GM12865 (cell line): Measurements from ENCODE around the gene BLVRA.
A peak's percentile ranks its signal among the peaks of the same experiment; 100 is the strongest.
"Not testable (repeated sequence)": the region's sequence is repeated elsewhere in the genome, so short reads cannot be mapped to it uniquely, and the experiment has no call there.

Experiments used
- DNase-seq: peaks from one replicate; pipeline ENCODE4 v3.0.0; 2010; ENCODE audit warnings: low read depth
- H3K4me3 ChIP-seq: 2 replicates; pipeline ENCODE4 v1.5.1; 2011; ENCODE audit warnings: mild to moderate bottlenecking, low read depth, low read length, control low read depth
- CTCF ChIP-seq: IDR thresholded peaks from 2 replicates; pipeline ENCODE4 v1.5.1; 2011; ENCODE audit warnings: low read length, control low read depth, low read depth, inconsistent platforms; ENCODE audit not compliant: insufficient read depth; ENCODE audit errors: missing control alignments

Gene BLVRA

GRCh38 chr7:43823941-43824340, 65.5 kb downstream of the BLVRA start:
- H3K4me3 ChIP-seq = no peak overlapping the region
- TF ChIP-seq CTCF = no peak
- no peak for DNase-seq

- not testable (repeated sequence) for DNase-seq, H3K4me3 ChIP-seq
Measured at GRCh38 chr7:43824513-43824912, 66.0 kb downstream of the BLVRA start.

- no peak for TF ChIP-seq CTCF
- H3K4me3 ChIP-seq = no peak overlapping the region
- no peak for DNase-seq
Measured at GRCh38 chr7:43824963-43825362, 66.5 kb downstream of the BLVRA start.

GRCh38 chr7:43825391-43825808, 66.9 kb downstream of the BLVRA start:
- DNase-seq = no peak
- no peak for TF ChIP-seq CTCF
- no peak overlapping the region for H3K4me3 ChIP-seq

- DNase-seq, H3K4me3 ChIP-seq: not testable (repeated sequence)
Measured at GRCh38 chr7:43830917-43831316, 72.4 kb downstream of the BLVRA start.

GRCh38 chr7:43834463-43835251, 76.2 kb downstream of the BLVRA start:
- H3K4me3 ChIP-seq = peak overlapping the region; percentile 59
- DNase-seq = peak; percentile 87

GRCh38 chr7:43838201-43838658, 79.8 kb downstream of the BLVRA start:
- TF ChIP-seq CTCF = no peak
- no peak for DNase-seq
- peak overlapping the region; percentile 28 for H3K4me3 ChIP-seq

More at GRCh38 chr7:43834463-43835251, 76.2 kb downstream of the BLVRA start:
- no peak for TF ChIP-seq CTCF

- H3K4me3 ChIP-seq = no peak overlapping the region
- TF ChIP-seq CTCF = no peak
- DNase-seq = no peak
Measured at GRCh38 chr7:43843296-43843695, 84.8 kb downstream of the BLVRA start.
